Osteoblast (primary cell): ENCODE results near the gene MNX1. TPM values are rescaled to one million over a fixed set of nuclear protein-coding genes. Genes with fewer than 3 reads are reported as not detected.

ENCODE experiments used
- DNase-seq: peaks from one replicate; pipeline ENCODE4 v3.0.0; 2011; ENCODE audit warnings: low spot score, mixed read lengths; ENCODE audit not compliant: insufficient read length; ENCODE audit errors: missing footprints
- H2AFZ ChIP-seq: 2 replicates; pipeline ENCODE4 v1.6.0; 2011; ENCODE audit warnings: mild to moderate bottlenecking, low read length
- H3K27ac ChIP-seq: 2 replicates; pipeline ENCODE4 v1.5.1; 2011; ENCODE audit warnings: mild to moderate bottlenecking, low read depth, low read length, moderate library complexity
- H3K27me3 ChIP-seq: 2 replicates; pipeline ENCODE4 v1.6.0; 2012; ENCODE audit warnings: mild to moderate bottlenecking, control low read depth, inconsistent platforms, low read length, moderate library complexity; ENCODE audit not compliant: insufficient read depth
- H3K36me3 ChIP-seq: 2 replicates; pipeline ENCODE4 v1.5.1; 2011; ENCODE audit warnings: mild to moderate bottlenecking, low read length, control low read depth, moderate library complexity; ENCODE audit not compliant: insufficient read depth
- H3K4me1 ChIP-seq: 2 replicates; pipeline ENCODE4 v1.5.1; 2011; ENCODE audit warnings: mild to moderate bottlenecking, low read length, control low read depth, moderate library complexity; ENCODE audit not compliant: insufficient read depth
- H3K4me2 ChIP-seq: 2 replicates; pipeline ENCODE4 v1.6.0; 2011; ENCODE audit warnings: mild to moderate bottlenecking, low read length; ENCODE audit not compliant: insufficient read depth
- H3K4me3 ChIP-seq: fragments of 200-600 bp; sonication (generic); 3 replicates; pipeline ENCODE4 v1.5.1; 2012; ENCODE audit warnings: mild to moderate bottlenecking, low read length, inconsistent platforms; ENCODE audit not compliant: insufficient read depth
- H3K79me2 ChIP-seq: 2 replicates; pipeline ENCODE4 v1.6.0; 2012; ENCODE audit warnings: mild to moderate bottlenecking, low read length, control low read depth, inconsistent platforms; ENCODE audit not compliant: insufficient read depth
- H3K9me3 ChIP-seq: 2 replicates; pipeline ENCODE4 v1.5.1; 2011; ENCODE audit warnings: low read depth, low read length, control low read depth
- H4K20me1 ChIP-seq: 2 replicates; pipeline ENCODE4 v1.6.0; 2012; ENCODE audit warnings: mild to moderate bottlenecking, low read length, control low read depth; ENCODE audit not compliant: insufficient read depth
- CTCF ChIP-seq: IDR thresholded peaks from 2 replicates; pipeline ENCODE4 v1.5.1; 2011; ENCODE audit warnings: mild to moderate bottlenecking, low read depth, low read length, moderate library complexity; ENCODE audit errors: extremely low read depth
- total RNA-seq: library from RNA; depleted of rRNA; stranded (reverse); fragments of >200 nt; gene quantifications from 2 replicates; pipeline ENCODE4 v1.2.3, GENCODE V29; 2012

The MNX1 gene
- total RNA-seq, 1 donor = not detected

- no peak overlapping the region for H3K4me2 ChIP-seq
Measured at GRCh38 chr7:156998988-156999957, 11.2 kb downstream of the MNX1 start.

GRCh38 chr7:156994417-156994816 is 16.0 kb downstream of the MNX1 start:
- DNase-seq = no peak
- Histone ChIP-seq H3K9me3 (no peaks in the 10 kb centered on the region), H3K4me1 (no peaks in the 10 kb centered on the region), H3K27ac (no peak overlapping the region), H3K4me2 (no peak overlapping the region), H3K4me3 (no peak overlapping the region), H3K27me3 (peaks cover 47% of the 10 kb centered on the region), H2AFZ (no peak overlapping the region), H3K79me2 (no peaks in the 10 kb centered on the region), H4K20me1 (no peaks in the 10 kb centered on the region), H3K36me3 (no peaks in the 10 kb centered on the region)
- no peak for TF ChIP-seq CTCF

More at GRCh38 chr7:156998988-156999957, 11.2 kb downstream of the MNX1 start:
- no peak overlapping the region for H3K27ac ChIP-seq
- no peaks in the 10 kb centered on the region for H3K9me3 ChIP-seq
- no peaks in the 10 kb centered on the region for H3K79me2 ChIP-seq
- H3K36me3 ChIP-seq = no peaks in the 10 kb centered on the region
- H3K4me1 ChIP-seq = no peaks in the 10 kb centered on the region
- no peak overlapping the region for H2AFZ ChIP-seq
- H3K27me3 ChIP-seq = peaks cover 75% of the 10 kb centered on the region
- DNase-seq = peak; percentile 77
- no peaks in the 10 kb centered on the region for H4K20me1 ChIP-seq
- peak overlapping the region; percentile 30 for H3K4me3 ChIP-seq
- no peak for TF ChIP-seq CTCF

- H3K79me2 ChIP-seq = no peaks in the 10 kb centered on the region
- H4K20me1 ChIP-seq = no peaks in the 10 kb centered on the region
- H3K4me1 ChIP-seq = no peaks in the 10 kb centered on the region
- H2AFZ ChIP-seq = no peak overlapping the region
- no peak overlapping the region for H3K4me3 ChIP-seq
- H3K36me3 ChIP-seq = no peaks in the 10 kb centered on the region
- no peak for TF ChIP-seq CTCF
- H3K9me3 ChIP-seq = no peaks in the 10 kb centered on the region
- DNase-seq = no peak
- no peak overlapping the region for H3K27ac ChIP-seq
- peaks cover 42% of the 10 kb centered on the region for H3K27me3 ChIP-seq
- H3K4me2 ChIP-seq = no peak overlapping the region
Measured at GRCh38 chr7:156993925-156994235, 16.6 kb downstream of the MNX1 start.

DNA sequence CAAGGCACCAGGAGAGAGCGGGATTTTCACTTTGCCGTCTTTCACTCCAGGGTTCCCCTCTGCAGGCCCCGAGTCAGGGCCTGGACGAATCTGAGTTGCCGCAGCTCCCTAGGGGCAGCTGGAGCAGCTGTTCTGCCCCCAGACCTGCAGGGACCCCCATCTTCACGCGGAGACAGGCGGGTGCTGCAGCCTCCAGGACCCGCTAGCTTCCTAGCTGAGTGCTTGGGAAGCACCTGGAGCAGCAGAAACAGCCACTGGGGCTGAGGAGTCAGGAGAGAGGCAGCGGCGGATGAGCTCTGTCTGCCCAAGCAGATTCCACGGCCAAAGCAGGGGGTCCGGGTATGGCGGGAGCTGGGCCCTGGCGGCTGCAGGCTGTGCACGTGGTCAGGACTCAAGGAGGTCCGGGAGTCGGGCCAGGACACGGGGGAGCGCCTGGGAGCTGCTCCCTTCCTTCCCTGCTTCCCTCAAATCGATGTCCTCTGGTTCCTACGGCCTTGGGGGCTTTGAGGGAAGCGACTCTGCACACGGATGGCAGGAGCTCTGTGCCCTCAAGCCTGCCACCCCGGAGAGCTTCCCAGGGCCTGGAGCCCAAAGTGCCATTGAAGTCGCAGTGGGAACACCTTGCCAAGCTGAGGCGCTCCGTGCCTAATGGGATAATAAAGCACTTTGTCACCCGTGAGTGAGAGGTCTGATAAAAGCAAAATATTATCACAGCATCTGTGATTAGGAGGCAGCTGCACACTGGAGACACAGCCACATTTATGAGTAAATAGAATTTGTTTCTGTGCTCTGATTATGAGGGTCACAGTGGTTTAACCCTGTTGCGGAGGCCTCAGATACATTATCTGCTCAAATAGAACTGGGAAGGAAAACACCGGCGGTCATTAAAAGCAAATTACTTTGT is 17.2 kb downstream of the MNX1 start:
- no peak overlapping the region for H3K27ac ChIP-seq
- no peaks in the 10 kb centered on the region for H3K4me1 ChIP-seq
- H3K4me3 ChIP-seq = no peak overlapping the region
- no peaks in the 10 kb centered on the region for H3K9me3 ChIP-seq
- peaks cover 36% of the 10 kb centered on the region for H3K27me3 ChIP-seq
- DNase-seq = peak; percentile 65
- H3K4me2 ChIP-seq = no peak overlapping the region
- no peak overlapping the region for H2AFZ ChIP-seq
- H4K20me1 ChIP-seq = no peaks in the 10 kb centered on the region
- H3K36me3 ChIP-seq = no peaks in the 10 kb centered on the region
- no peak for TF ChIP-seq CTCF
- H3K79me2 ChIP-seq = no peaks in the 10 kb centered on the region
